NCI-H2196 treated with DMSO at 0.1 percent for 48 hours (cell line): ENCODE results near the gene PYDC1.
"Not testable (repeated sequence)": the region's sequence is repeated elsewhere in the genome, so short reads cannot be mapped to it uniquely, and the experiment has no call there.

Experiments used
- DNase-seq: peaks from one replicate; lab custom pipeline; 2025; ENCODE audit not compliant: unreplicated experiment; lab: John Stamatoyannopoulos, UW

Gene PYDC1

GRCh38 chr16:31223044-31223443, 6.1 kb upstream of the PYDC1 start:
- DNase-seq, result no peak

DNA sequence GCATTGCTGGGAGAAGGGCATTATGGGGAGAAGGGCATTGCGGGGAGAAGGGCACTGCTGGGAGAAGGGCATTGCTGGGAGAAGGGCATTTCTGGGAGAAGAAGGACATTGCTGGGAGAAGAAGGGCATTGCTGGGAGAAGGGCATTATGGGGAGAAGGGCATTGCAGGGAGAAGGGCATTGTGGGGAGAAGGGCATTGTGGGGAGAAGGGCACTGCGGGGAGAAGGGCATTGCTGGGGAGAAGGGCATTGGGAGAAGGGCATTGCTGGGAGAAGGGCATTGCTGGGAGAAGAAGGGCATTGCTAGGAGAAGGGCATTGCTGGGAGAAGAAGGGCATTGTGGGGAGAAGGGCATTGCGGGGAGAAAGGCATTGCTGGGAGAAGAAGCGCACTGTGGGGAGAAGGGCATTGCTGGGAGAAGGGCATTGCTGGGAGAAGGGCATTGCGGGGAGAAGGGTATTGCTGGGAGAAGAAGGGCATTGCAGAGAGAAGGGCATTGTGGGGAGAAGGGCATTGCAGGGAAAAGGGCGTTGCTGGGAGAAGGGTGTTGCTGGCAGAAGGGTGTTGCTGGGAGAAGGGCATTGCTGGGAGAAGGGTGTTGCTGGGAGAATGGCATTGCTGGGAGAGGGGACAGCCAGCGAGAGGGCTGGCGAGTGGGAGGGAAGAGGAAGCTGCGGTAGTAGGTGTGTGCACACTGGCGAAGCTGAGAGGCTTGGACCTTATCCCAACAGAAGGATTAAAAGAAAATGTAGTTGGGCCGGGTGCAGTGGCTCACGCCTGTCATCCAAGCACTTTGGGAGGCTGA, 4.6 kb upstream of the PYDC1 start:
- DNase-seq, result no peak

- no peak for DNase-seq
These were observed 2.3 kb upstream of the PYDC1 start for GRCh38 chr16:31219154-31219741.

DNA sequence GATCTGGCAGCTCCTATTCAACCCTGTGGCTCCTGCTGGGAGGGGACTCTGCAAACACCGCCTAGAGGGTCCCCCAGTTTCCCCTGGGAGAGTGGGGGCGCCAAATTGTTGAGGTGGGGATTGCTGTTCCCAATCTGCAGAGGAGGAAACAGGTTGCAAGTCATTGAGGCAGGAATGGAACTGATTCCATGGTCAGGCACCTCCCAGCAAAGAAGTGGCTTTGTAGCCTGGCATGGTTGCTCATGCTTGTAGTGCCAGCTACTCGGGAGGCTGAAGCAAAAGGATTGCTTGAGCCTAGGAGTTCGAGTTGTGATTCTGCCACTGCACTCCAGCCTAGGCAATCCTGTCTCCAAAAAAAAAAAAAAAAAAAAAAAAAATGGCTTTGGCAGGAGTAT, 198 bp upstream of the PYDC1 start:
- DNase-seq, result no peak

DNA sequence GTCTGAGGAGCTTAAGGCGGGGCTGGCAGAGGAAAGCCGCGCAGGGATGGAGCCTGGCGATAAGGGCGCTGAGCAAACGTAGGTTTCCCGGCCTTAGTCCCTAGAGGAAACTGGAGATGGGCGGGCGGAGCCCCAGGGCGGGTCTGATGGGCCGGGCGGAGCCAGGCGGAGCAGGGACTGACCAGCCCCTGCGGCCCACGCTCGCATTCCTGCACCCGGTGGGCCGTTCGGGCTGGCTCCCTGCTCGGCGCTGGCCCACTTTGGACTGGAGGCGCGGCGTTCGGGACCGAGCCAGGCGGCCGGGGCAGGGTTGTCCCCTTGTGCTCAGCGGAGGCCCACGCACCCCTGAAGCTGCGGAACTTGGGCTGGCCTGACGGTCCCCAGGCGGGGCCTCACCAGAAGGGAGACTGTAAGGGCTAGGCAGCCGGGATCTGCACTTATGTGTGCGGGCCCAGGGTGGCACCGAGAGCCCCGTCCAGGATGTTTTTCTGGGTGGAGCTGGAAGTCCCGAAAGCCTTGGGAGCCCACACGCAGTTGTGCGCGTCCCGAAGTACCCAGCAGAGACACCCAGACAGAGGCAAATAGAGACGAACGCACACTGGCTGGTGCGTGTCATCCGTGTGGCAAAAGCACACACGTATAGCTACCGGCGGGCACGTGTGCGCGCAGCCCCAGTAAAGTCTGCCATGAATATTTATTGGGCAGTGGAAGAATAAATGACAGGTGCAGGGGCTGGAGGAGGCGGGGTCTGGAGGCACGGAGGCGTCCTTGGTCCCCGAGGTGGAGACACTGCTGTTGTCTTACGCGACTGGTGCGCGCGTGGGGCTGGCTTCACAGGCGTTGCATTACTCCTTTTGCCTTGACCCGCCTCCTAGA, 1.4 kb downstream of the PYDC1 start:
- DNase-seq, result no peak

GRCh38 chr16:31214708-31215286, 2.1 kb downstream of the PYDC1 start:
- no peak for DNase-seq

- no peak for DNase-seq
These were observed 2.8 kb downstream of the PYDC1 start, which contains the start of gene TRIM72 for GRCh38 chr16:31213877-31214707. TSS of gene TRIM72 (plus strand) at chr16:31214119. CDS start at chr16:31214739, 620 bp downstream.

GRCh38 chr16:31213342-31213741, 3.6 kb downstream of the PYDC1 start:
- no peak for DNase-seq

DNA sequence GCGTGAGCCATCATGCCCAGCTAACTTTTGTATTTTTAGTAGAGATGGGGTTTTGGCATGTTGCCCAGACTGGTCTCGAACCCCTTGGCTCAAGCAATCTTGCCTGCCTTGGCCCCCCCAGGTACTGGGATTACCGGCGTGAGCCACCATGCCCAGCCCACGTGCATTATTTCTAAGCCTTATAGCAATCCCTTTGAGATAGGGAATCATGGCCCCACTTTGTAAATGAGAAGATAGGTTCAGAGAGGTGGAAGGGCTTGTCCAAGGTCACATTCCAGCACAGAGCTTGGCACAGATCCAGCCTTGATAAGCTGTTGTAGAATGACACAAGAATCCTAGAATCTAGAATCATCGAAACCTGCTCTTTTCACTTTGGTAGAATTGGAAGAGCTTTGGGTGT, 10.2 kb downstream of the PYDC1 start:
- no peak for DNase-seq

DNA sequence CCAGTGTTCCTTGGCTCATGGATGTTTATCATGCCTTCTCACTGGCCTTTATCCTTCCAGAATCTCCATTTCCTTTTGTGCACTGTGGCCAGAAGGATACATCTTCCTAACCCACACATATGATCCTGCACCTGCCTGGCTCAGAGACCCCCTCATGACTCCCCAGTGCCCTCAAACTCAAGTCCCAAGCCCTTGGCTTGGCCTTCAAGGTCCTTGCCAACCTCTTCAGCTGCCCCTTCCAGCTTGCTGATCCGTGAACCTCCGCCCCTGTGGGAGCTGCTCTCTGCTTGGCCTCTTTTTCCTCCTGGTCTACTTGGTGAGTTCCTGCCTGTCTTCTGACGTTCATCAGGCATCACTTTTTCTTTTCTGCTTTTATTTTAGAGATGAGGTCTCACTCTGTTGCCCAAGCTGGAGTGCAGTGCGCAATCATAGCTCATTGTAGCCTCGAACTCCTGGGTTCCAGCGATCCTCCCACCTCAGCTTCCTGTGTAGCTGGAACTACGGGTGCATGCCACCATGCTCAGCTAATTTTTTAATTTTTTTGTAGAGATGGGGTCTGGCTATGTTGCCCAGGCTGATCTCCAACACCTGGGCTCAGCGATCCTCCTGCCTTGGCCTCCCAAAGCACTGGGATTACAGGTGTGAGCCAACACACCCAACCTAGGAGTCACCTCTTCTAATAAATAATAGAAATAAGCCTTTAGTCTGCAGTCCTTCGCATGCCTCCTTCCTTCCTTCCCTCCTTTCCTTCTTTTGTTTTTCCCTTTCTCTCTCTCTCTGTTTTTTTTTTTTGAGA, 11.9 kb downstream of the PYDC1 start:
- no peak for DNase-seq

DNA sequence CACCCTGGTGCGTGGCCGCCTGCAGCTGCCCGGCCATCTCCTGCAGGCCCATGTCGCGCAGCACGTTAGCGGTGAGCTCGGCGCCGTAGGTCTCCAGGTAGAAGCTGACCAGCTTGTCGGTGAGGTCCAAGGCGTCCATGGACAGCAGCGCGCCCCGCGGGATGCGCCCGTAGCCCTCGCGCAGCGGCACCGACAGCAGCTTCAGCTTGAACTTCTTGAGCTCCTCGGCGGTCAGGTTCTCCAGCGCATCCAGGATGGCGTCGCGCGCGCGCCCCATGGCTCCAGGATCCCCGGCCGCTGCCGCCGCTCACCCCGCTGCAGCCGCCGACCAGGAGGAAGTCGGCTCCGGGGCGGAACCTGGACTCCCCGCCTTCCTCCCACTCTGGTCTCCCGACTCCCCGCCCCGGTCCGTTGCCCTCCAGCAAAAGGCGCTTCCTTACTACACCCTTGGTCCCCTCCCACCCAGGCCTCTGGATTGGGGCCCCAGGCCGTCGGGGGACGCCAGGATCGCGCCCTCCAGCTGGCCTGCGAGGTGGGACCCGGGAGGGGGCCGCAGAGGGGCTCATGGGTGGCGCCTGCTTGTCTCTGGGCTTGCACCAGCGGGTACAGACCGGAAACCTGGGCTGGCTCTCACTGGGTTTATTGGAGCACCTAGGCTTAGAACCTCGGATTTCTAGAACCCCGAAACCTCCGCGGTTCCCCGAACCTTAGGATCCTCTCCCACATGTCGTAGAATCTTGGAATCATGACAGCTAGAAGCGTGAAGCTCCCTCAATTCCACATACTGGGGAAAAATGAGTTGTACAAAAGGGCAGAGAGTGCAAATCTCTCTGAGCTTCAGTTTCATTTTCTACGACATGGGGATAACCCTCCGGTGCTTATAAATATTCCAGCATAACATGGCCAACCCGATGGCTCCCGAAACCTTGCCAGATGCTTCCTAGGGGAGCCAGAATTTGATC, 14.2 kb downstream of the PYDC1 start, which contains the start of gene PYCARD:
Gene PYCARD (minus strand): TSS at position 347 of the 962 bp plus-strand sequence. CDS start 70 bp downstream, at position 277.
- no peak for DNase-seq

- DNase-seq, result no peak
These were observed 15.1 kb downstream of the PYDC1 start for GRCh38 chr16:31201582-31202413.

GRCh38 chr16:31200821-31201568, 15.9 kb downstream of the PYDC1 start:
- no peak for DNase-seq

GRCh38 chr16:31200111-31200510, 16.8 kb downstream of the PYDC1 start:
- DNase-seq, result not testable (repeated sequence)

DNA sequence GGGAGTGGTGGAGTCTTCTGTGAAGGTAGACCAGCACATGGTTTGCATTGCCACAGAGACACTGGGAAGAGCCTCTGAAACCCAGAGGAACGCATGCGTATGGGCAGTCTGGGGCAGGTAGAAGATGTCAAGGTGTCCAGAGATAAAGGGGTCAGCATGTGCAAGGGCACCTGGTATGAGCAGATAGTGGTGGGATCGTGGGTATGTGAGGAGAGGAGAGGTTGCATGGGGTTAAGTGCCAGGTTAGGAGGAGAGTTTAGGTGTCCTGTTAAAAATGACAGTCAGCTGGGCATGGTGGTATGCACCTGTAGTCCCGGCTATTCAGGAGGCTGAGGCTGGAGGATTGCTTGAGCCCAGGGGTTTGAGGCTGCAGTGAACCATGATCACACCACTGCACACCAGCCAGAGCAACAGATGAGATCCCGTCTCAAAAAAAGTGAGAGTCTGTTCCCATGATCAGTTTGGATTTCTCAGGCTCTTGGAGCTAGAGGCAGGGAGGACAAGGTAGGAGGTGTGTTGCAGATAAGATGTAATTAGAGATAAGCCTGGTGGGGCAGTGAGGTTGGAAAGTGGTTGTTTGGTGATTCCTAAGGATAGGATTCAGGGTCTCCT, 17.4 kb downstream of the PYDC1 start:
- no peak for DNase-seq

DNA sequence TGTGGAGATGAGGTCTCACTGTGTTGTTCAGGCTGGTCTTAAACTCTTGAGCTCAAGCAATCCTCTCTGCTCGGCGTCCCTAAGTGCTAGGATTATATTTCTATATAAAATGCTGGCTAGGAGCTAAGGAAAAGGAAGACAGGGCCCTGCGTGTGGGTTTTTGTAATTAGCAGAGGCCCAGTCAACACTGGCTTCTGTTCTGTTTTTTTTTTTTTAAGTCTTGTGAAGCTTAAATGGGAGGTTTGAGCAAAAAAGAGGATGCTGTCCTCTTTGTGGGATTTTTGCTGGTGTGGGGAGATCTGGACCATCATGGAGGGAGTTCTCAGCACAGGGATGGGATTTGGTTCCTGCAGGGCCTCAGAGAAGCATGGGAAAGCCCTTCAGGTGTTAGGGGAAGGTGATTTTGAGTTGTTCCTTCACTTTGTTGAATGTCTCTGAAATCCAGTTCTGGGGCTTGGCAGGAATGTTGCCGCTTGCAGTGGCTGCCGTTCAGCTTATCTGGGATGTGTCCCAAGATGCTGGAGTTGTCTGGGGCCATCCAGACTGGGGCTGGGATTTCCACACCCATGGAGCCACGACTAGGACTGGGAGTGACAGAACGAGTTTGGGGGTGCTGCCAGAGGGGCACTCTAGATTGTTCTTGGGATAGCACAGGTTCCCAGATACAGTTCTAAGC, 18.6 kb downstream of the PYDC1 start:
- DNase-seq, result no peak
